Retina (tissue), 1 donor: ENCODE results near the gene DYTN.
"Not testable (repeated sequence)": the region's sequence is repeated elsewhere in the genome, so short reads cannot be mapped to it uniquely, and the experiment has no call there.

Experiments used
- DNase-seq: peaks from one replicate; pipeline ENCODE4 v3.0.0-alpha.2; 2016

The DYTN gene

GRCh38 chr2:206718296-206718695 lies at the start of gene DYTN:
Gene DYTN (minus strand): TSS chr2:206718396. CDS start chr2:206718279, 117 bp downstream.
- no peak for DNase-seq

GRCh38 chr2:206766057-206766930 lies 48.1 kb upstream of the DYTN start:
- no peak for DNase-seq

GRCh38 chr2:206765242-206766056 lies 47.3 kb upstream of the DYTN start, which contains the start of the genes FASTKD2 and MDH1B:
Gene FASTKD2 (plus strand): TSS chr2:206765606. CDS start chr2:206766694, 1,088 bp downstream.
Gene MDH1B (minus strand): TSS chr2:206765328. CDS start chr2:206765271, 57 bp downstream.
- peak; percentile 97 for DNase-seq

GRCh38 chr2:206764673-206765241 lies 46.6 kb upstream of the DYTN start:
- DNase-seq: no peak

GRCh38 chr2:206756816-206757215 lies 38.6 kb upstream of the DYTN start:
- DNase-seq: no peak

- DNase-seq: no peak
Observed at GRCh38 chr2:206740800-206741199, 22.6 kb upstream of the DYTN start.

- DNase-seq: no peak
Observed at GRCh38 chr2:206739271-206739670, 21.1 kb upstream of the DYTN start.

GRCh38 chr2:206736935-206737334 lies 18.7 kb upstream of the DYTN start:
- no peak for DNase-seq

GRCh38 chr2:206733341-206733740 lies 15.1 kb upstream of the DYTN start:
- no peak for DNase-seq

- DNase-seq: no peak
Observed at GRCh38 chr2:206728277-206729199, 10.3 kb upstream of the DYTN start.

- no peak for DNase-seq
Observed at GRCh38 chr2:206727287-206727686, 9.1 kb upstream of the DYTN start.

GRCh38 chr2:206723288-206723687 lies 5.1 kb upstream of the DYTN start:
- no peak for DNase-seq

- no peak for DNase-seq
Observed at GRCh38 chr2:206721256-206721920, 3.2 kb upstream of the DYTN start.

- DNase-seq: no peak
Observed at GRCh38 chr2:206716623-206717022, 1.6 kb downstream of the DYTN start.

- not testable (repeated sequence) for DNase-seq
Observed at GRCh38 chr2:206715183-206715582, 3.0 kb downstream of the DYTN start.

GRCh38 chr2:206713746-206714145 lies 4.5 kb downstream of the DYTN start:
- DNase-seq: no peak

GRCh38 chr2:206708286-206708685 lies 9.9 kb downstream of the DYTN start:
- no peak for DNase-seq

GRCh38 chr2:206707164-206707701 lies 11.0 kb downstream of the DYTN start:
- no peak for DNase-seq

GRCh38 chr2:206701952-206702605 lies 16.1 kb downstream of the DYTN start:
- DNase-seq: peak; percentile 72

GRCh38 chr2:206700156-206700555 lies 18.0 kb downstream of the DYTN start:
- DNase-seq: no peak

GRCh38 chr2:206698811-206699210 lies 19.4 kb downstream of the DYTN start:
- DNase-seq: no peak
